Fibroblast of skin of scalp (primary cell): ENCODE data around the gene TRIP10.

Source experiments
- DNase-seq: peaks from one replicate; pipeline ENCODE4 v3.0.0-alpha.2; 2013

The TRIP10 gene

DNA sequence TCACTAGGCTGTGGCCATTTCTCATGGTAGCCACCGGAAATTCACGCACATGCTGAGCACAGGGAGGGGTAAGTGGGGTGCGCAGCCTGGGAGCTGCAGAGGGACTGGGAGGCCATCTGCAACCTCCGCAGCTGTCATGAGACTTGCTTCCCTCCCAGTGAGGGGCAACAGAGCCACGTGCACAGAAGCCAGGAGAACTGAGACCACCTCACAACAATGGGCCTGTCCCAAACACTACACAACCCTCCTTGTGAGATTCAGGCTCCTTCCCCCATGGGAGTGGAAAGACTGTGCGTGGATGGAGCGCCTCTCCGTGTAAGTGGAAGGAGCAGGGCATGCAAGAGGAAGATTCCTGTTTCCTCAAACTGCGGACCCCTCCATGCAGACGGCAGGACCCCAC lies 27.9 kb upstream of the TRIP10 start:
- no peak for DNase-seq

DNA sequence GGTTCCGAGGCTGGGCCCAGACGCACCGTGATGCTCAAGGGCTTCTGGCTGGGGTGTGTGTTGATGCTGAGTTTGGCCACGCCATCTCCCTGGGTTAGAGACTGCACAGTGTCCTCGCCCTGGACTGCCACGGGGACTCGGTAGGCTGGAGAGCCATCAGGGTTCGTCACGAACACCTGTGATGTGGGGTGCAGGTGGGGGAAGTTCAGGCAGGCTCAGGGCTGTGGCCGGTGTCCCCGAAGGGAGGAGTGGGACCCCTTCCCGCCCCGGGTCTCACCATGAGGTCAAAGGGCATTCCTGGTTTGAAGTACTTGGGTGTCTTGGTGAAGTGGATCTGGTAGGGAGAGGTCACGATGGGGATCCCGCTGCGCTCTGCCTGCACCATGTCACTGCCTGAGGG lies 27.2 kb upstream of the TRIP10 start:
- no peak for DNase-seq

DNA sequence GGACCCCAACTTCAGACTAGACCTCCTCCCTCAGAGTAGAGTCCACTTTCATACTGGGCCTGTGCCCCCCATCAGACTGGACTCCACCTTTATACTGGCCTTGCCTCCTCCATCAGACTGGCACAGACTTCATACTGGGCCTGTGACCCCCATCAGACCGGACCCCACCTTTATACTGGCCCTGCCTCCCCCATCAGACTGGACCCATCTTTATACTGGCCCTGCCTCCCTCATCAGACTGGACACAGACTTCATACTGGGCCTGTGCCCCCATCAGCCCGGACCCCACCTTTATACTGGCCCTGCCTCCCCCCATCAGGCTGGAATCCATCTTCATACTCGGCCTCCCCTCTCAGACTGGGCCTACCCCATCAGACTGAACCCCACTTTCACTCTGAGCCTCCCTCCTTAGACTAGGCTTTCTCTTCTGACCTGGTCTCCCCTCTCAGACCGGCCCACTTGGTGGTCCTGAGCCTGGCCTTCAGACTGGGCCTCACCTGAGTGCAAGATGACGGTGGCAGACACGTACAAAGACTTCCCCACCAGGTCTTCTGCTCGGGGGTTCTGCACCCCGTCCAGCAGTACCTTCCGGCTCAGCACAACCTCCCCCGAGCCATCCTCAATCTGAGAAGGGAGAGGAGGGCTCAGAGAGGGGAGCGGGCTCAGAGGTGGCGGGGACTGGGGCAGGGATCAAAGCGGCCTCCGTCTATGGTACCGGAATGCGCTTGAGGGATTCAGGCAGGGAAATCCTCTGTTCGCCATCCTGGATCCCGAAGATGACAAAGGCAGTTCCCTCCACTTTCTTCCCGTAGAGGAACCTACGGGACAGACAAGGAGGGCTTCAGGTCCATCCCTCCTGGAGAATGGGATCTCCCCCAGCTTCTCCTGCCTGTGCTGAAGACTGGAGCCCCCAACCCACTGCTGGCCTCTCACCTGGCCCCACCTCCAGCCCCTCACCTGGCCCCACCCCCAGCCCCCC lies 26.5 kb upstream of the TRIP10 start:
- DNase-seq = no peak

DNA sequence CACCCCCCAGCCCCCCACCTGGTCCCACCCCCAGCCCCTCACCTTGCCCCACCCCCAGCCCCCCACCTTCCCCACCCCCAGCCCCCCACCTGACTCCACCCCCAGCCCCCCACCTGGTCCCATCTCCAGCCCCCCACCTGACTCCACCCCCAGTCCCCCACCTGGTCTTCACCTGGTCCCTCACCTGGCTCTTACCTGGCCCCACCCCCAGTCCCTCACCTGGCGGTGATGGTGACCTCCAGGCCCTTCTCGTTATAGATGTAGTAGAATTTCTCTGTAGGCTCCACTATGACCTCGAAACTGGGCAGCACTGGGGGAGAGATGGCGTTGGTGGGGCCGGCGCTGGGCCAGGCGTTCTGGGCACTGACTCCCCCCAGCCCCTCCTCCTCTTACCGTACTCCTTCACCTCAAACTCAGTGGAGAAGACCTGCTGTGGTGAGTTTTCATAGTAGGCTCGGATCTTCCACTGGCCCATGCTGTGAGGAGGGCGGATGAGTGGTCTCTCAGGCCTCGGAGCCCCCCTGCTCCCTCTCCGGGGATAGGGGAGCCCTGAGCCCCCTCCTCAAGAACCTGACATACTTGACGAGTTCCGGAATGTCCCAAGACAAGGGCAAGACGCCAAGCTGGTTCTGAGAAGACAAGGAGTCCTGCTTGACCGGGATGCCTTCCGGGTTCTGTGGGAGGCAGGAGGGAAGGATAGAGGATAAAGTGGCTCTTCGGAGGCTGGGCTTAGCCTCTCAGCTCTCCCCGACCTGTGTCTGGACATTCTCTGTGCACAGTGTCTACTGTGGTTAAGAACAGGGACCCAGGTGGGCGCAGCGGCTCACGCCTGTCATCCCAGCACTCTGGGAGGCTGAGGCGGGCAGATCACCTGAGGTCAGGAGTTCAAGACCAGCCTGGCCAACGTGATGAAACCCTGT lies 25.4 kb upstream of the TRIP10 start:
- no peak for DNase-seq

DNA sequence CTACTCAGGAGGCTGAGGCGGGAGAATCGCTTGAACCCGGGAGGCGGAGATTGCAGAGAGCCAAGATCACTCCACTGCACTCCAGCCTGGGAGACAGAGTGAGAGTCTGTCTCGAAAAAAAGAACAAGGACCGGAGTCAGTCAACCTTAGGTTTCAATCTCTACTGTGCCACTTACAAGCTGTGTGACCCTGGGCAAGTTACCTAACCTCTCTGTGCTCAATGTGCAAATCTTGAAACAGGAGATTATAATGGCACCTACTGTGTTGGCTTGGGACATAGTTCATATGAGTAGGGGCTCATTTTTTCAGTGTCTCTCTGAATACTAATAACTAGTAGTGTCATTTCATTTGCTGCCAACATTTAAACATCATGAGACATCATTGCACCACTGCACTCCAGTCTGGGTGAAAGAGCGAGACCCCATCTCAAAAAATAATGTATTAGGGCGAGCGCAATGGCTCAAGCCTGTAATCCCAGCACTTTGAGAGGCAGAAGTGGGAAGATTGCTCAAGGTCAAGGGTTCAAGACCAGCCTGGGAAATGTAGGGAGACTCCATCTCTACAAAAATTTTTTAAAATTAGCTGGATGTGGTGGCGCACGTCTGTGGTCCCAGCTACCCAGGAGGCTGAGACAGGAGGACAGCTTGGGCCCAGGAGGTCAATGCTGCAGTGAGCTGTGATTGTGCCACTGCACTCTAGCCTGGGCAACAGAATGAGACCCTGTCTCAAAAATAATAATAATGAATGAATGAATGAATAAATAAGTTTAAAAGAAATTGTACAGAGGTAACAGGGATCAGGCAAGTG lies 24.5 kb upstream of the TRIP10 start:
- DNase-seq = no peak

DNA sequence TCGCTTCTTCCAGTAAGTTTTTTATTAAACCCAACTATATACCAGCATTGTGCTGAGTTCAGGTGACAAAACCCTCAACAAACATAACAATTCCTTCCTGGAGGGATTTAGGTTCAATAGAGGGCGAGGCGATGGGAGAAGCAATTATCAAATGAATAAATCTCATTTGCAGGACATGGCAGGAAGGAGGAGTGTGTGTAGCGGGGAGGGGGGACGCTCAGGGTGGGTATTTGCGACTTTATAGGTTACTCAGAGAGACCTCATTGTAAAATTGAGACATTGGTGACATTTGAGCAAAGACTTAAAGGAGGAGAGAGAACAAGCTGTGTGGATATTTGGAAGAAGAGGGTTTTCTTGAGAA lies 22.9 kb upstream of the TRIP10 start:
- DNase-seq = no peak

DNA sequence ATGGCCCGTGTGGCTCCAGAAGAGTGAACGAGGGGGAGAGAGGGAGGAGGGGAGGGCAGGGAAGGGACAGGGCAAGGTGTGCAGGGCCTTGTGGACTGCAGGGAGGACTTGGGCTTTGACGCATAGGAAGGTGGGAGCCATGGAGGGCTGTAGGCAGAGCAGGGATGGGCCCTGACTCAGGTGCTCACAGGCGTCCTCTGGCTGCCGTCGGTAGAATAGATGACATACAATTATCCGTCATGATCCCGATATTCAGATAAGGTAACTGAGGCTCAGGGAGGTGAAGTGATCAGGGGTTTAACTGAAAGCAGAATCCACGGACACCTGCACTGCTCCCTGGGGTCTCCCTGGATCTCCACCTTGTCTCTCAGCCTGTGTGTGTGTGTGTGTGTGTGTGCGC lies 22.4 kb upstream of the TRIP10 start:
- DNase-seq = no peak

DNA sequence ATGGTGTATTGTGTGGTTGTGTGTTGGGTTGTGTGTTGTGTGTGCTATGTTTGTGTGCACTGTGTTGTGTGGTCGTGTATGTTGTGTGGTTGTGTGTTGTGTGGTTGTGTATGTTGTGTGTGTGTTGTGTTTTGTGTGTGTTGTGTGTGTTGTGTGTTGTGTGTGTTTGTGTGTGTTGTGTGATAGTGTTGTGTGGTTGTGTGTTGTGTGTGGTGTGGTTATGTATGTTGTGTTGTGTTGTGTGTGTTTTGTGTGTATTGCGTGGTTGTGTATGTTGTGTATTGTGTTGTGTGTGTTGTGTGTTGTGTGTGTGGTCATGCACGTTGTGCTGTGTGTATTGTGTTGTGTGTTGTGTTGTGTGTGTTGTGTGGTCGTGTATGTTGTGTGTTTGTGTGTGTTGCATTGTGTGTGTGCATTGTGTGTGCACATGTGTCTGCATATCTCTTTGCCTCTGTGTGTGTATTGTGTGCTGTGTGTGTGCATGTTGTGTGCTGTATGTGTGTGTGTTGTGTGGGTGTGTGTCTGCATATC lies 22.0 kb upstream of the TRIP10 start:
- no peak for DNase-seq

DNA sequence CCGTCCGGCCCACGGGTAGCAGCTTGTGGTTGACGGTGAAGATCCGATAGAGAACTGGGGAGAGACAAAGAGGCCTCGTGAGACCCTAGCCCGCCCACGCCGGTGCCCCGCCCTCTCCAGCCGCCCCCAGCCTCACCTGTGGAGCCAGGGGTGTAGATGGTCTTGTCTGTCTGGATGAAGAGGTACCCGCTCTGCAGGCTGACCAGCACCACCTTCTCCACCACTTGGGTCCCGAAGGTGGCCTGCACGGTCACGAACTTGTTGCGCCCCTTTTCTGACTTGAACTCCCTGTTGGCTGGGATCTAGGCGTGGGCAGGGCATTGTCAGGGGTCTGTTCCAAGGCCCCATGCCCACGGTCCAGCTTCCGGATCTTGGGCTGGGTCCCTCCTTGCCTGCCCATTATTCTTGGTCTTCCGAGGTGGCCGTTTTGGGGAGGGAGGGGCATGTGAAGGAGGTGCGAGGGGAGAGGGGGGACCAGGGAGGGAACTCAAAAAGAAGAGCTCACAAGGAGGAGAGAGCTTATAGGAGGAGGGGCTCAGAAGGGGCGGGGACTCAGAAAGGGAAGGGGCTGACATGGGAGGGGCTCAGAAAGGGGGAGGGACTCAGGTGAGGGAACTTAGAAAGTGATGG lies 21.3 kb upstream of the TRIP10 start:
- DNase-seq = no peak

DNA sequence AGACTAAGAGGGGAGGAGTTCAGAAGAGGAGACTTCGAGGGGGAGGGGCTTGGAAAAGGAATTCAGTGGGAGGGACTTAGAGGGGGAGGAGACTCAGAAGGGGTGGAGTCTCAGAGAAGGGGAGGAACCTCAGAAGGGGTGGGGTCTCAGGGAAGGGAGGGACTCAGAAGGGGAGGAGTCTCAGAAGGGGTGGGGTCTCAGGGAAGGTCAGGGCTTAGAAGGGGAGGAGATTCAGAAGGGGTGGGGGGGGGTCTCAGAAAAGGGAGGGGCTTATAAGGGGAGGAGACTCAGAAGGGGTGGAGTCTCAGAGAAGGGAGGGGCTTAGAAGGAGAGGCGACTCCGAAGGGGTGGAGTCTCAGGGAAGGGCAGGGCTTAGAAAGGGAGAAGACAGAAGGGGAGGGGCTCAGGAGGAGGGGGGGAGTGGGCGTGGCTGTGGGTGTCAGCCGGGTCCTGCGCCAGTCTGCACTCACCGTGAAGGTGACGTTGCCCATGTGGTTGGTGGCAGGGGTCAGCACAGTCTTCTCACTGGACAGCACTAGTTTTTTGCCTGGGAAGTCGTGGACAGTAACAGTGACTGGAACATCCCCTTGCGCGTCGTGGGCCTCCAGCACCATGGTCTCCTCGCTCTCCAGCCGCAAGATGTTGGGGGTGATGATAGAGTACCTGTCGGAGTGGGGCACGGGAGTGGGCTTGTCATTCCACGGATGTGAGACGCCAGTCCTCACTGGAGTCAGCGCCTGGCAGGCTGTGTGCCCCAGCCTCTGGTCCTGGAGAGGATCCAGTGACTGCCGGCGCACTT lies 20.5 kb upstream of the TRIP10 start:
- no peak for DNase-seq

DNA sequence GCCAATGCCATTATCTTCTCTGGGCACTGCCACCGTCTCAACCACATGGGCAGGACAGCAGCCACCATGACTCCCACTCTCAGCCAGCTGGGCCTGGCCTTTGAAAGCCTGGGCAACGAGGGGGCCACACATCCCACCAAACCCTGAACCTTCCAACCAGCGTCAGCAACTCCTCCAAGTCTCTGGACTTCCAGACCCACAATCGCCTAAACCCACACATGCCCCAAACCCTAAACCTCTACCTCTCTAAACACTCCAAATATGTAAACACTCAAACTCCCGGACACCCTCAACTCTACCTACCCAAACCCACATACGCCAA lies 20.0 kb upstream of the TRIP10 start:
- DNase-seq = no peak

DNA sequence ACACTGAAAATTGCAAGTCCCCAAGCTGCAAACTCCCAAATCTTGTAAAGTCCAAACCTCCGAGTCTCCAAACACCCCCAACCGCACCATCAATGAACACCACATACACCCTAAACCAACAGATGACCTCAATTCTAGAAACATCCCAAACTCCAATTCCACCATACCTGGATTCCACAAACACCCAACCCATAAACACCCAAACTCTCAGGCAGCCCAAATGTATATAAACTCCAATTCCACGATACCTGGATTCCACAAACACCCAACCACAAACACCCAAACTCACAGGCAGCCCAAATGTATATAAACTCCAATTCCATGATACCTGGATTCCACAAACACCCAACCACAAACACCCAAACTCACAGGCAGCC lies 19.5 kb upstream of the TRIP10 start:
- DNase-seq = no peak

DNA sequence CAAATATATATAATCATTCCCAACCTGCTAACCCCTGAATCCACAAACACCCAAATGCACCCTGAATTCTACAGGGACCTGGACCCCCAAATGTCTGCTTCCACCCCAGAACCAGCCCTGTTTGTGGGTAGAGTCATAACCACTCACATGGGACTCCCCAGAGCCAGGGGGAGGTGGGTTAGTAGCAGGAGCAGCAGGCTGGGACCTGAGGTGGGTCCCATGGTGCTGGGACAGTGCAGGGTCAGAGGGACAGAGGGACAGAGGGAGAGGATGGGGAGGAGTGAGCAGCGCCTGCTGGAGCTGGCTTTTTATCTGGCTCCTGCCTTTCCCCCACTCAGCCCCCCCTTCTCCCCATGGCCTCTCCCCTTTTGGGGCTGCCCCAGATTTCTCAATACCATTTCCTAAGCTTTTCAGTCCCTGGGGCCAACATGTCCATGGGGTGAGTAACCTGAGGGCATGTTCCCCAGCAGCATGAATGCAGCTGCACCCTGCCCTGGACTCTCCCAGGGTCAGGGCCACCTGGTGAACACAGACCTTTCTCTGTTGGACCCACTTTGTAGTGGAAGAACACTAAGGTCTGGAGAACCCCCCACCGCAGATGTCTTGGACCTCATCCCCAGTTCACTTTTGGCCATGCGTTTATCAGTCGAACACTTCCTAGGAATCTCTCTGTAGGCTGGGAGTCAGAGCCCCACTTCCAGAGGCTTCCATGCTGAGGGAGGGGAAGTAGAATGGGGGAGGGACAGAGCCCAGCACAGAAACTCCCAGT lies 18.9 kb upstream of the TRIP10 start, which contains the start of gene C3:
TSS of gene C3 (minus strand) at position 282 of the 769 bp plus-strand sequence. CDS start at position 221, 61 bp downstream.
- DNase-seq = no peak

DNA sequence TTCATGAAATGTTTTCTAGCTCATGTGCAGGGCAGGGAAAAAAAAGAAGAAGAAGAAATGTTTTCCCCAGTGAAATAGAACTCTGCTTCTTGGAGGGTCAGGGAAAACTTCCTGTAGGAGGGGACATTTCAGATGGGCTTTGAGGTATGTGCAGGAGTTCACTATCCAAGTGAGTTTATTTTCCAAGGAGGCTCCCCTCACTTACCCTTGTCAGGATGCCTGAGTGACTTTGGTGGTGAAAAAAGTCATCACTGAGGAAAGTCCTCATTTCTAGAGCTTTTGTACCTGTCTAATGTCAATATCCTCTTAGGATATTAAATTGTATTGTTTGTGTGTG lies 18.4 kb upstream of the TRIP10 start:
- no peak for DNase-seq

DNA sequence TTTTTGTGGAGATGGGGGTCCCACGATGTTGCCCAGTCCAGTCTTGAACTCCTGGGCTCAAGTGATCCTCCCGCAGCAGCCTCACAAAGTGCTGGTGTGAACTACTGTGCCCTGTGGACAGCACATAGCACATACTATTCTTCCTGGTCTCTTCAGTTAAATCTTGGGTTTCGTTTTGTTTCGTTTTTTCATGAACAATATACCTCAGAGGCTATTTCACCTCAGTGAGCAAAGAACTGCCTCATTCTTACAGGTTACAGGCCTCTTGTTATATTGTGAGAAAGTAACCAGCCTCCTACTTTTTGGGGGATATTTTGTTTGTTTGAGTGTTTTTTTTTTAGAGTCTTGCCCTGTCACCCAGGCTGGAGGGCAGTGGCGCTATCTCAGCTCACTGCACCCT lies 17.7 kb upstream of the TRIP10 start:
- no peak for DNase-seq

DNA sequence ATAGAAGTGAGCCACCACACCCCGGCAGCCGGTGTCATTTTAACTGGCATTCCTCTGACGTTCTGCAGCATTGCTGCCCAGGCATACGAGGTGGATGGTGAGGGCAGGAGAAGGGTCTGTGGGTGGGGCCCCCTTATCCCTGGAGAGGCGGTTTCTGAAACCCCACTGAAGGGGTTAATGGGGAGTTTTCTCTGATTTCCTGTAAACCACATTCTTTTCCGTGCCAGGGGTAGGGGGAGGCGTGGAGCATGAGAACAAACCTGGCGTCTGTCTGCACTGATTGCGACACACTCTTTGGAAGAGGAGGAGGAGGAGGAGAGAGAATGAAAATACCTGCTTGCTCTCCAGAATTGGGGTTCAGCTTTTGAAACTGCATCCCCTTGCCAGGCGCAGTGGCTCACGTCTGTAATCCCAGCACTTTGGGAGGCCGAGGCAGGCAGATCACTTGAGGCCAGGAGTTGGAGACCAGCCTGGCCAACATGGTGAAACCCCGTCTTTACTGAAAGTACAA lies 16.3 kb upstream of the TRIP10 start:
- DNase-seq = no peak

DNA sequence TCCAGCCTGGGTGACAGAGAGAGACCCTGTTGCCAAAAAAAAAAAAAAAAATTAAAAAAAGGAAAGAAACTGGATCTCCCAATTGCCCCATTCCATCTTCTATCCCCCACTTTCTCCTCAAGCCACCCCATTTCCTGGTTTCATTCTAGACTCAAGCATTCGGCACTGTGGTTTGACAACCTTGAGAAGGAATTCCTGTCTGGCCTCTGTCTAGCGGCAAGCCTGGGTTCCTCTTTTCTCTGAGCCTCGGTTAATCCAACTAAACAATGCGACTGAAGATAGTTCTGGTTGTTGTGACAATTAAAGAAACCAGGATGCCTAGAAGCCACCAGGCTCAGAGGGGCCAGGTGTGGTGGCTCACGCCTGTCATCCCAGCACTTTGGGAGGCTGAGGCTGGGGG lies 15.7 kb upstream of the TRIP10 start:
- DNase-seq = no peak

DNA sequence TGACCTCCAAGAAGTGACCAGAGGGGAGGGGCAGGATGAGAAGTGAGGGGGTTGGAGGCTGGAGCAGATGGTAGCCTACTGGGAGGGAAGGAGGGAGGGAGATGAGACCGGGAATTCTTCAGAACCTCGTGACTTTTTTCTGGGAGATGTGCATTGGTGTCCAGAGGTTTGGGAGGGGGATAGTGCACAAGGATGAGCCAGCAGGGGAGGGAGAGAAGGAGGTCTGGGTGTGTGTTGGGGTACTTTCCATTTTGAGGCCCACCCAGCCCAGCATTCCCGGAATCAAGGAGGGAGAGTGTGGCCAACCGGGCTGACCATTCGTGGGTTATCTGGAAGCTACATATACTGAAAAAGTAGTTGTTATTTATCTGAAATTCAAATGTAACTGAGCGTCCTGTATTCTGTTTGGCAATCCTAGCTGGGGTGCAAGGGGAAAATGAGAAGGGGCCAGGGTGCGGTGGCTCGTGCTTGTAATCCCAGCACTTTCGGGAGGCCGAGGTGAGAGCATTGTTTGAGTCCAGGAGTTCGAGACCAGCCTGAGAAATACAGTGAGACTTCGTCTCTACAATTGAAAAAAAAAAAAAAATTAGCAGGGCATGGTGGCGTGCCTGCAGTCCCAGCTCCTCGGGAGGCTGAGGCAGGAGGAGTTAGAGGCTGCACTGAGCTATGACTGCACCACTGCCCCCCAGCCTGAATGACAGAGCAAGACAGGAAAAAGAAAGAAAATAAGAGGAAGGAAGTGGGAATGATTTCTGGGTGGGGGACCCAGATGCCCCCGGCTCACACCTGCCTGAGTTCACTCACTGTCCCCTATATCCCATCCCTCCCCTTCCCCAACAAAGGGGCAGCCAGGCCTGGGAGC lies 14.6 kb upstream of the TRIP10 start:
- DNase-seq = no peak

DNA sequence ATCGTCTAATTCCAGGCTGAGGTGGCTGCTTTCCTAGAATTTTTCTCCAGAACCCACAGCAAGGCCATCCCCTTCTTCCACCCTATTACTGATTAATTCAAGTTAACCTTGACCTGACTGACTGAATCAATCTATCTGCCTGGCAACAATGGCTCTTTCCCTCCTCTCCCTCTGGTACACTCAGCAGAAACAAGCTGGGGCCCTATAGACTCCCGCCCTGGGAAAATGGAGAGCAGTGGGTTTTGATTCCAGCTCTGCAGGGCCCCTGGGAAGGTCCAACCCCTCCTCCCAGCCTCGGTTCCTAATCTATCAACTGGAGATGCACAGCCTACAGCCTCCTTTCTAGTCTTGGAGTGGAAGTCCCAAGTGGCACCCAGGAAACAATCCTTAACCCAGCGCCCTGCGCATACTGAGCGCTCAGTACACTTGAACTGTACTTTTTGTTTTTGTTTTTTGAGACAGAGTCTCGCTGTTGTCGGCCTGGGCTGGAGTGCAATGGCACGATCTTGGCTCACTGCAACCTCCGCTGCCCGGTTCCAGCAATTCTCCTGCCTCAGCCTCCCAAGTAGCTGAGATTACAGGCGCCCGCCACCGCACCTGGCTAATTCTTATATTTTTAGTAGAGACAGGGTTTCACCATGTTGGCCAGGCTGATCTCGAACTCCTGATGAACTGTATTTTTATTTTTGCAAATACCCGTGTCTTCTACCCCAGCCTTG lies 13.8 kb upstream of the TRIP10 start:
- DNase-seq = no peak
